ENCODE results near the gene RFLNA.

DNA sequence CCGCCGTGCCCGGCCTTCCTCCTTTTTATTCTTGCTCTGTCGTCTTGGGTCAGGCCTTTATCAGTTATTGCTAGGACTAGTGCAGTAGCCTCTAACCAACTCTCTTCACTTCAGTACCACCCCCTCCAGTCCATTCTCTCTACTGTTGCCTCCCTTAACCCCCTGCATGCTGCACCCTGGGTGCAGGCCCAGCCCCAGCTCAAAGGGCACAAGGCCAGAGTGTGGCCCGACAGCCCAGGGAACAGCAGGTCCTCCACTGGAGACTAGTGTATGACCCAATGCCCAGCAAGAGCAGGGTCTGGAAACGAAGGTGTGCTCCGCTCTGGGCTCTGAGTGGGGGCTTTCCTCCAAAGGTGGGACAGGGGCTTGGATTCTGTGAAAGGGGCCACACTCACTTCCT is 30.0 kb upstream of the RFLNA start:
- TF ChIP-seq, protein P1, sequence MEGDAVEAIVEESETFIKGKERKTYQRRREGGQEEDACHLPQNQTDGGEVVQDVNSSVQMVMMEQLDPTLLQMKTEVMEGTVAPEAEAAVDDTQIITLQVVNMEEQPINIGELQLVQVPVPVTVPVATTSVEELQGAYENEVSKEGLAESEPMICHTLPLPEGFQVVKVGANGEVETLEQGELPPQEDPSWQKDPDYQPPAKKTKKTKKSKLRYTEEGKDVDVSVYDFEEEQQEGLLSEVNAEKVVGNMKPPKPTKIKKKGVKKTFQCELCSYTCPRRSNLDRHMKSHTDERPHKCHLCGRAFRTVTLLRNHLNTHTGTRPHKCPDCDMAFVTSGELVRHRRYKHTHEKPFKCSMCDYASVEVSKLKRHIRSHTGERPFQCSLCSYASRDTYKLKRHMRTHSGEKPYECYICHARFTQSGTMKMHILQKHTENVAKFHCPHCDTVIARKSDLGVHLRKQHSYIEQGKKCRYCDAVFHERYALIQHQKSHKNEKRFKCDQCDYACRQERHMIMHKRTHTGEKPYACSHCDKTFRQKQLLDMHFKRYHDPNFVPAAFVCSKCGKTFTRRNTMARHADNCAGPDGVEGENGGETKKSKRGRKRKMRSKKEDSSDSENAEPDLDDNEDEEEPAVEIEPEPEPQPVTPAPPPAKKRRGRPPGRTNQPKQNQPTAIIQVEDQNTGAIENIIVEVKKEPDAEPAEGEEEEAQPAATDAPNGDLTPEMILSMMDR (IDR thresholded peaks at IDR 0.05) = no peak
- TF ChIP-seq POLR2A (IDR thresholded peaks at IDR 0.05) = no peak
- TF ChIP-seq EP300 (IDR thresholded peaks at IDR 0.05) = no peak
